DND-41 (cell line): ENCODE measurements around the gene ENO2.
"Not testable (repeated sequence)": the region's sequence is repeated elsewhere in the genome, so short reads cannot be mapped to it uniquely, and the experiment has no call there.

ENCODE experiments used
- EZH2 ChIP-seq: IDR thresholded peaks from 3 replicates; pipeline ENCODE4 v1.6.1; 2012; ENCODE audit warnings: borderline replicate concordance, low read depth, mild to moderate bottlenecking, moderate library complexity, low read length, inconsistent platforms; ENCODE audit not compliant: severe bottlenecking
- TF ChIP-seq, protein P1 (sequence below): IDR thresholded peaks from 2 replicates; pipeline ENCODE4 v1.5.1; 2012; ENCODE audit warnings: borderline replicate concordance, low read length, moderate library complexity, mild to moderate bottlenecking; ENCODE audit not compliant: poor library complexity, severe bottlenecking; ENCODE audit errors: extremely low read depth

GRCh38 chr12:6874015-6874368 lies 40.4 kb upstream of the ENO2 start:
- TF ChIP-seq, protein P1, sequence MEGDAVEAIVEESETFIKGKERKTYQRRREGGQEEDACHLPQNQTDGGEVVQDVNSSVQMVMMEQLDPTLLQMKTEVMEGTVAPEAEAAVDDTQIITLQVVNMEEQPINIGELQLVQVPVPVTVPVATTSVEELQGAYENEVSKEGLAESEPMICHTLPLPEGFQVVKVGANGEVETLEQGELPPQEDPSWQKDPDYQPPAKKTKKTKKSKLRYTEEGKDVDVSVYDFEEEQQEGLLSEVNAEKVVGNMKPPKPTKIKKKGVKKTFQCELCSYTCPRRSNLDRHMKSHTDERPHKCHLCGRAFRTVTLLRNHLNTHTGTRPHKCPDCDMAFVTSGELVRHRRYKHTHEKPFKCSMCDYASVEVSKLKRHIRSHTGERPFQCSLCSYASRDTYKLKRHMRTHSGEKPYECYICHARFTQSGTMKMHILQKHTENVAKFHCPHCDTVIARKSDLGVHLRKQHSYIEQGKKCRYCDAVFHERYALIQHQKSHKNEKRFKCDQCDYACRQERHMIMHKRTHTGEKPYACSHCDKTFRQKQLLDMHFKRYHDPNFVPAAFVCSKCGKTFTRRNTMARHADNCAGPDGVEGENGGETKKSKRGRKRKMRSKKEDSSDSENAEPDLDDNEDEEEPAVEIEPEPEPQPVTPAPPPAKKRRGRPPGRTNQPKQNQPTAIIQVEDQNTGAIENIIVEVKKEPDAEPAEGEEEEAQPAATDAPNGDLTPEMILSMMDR, result not testable (repeated sequence)
- TF ChIP-seq EZH2, result not testable (repeated sequence)
